ENCODE measurements around the gene EML6. TPM values are rescaled to one million over a fixed set of nuclear protein-coding genes. Genes with fewer than 3 reads are reported as not detected.

EML6 gene
- polyA plus RNA-seq, 1 donor (not counting 4 experiments of a cell fraction or from before 2014, with no cell fraction given), result 0.96 TPM

- Histone ChIP-seq H3K79me2 (ENCODE audit: control insufficient read depth, insufficient read depth, low read length) (no peaks in the 10 kb centered on the region), H3K9me3 (ENCODE audit: control insufficient read depth, low read depth, low read length) (no peaks in the 10 kb centered on the region), H4K20me1 (ENCODE audit: control insufficient read depth, extremely low read depth, insufficient read depth, low read length) (no peaks in the 10 kb centered on the region), H2AFZ (ENCODE audit: control insufficient read depth, low read length) (no peak overlapping the region), H3K4me2 (ENCODE audit: control insufficient read depth, extremely low read depth, insufficient read depth, low read depth, low read length) (no peak overlapping the region), H3K9me1 (ENCODE audit: control insufficient read depth, extremely low read depth, insufficient read depth, low read length) (no peaks in the 10 kb centered on the region), H3K4me1 (ENCODE audit: control insufficient read depth, extremely low read depth, insufficient read depth, low read length) (peaks cover 11% of the 10 kb centered on the region), H3K27ac (ENCODE audit: control insufficient read depth, insufficient read depth, low read length) (no peak overlapping the region), H3K9ac (ENCODE audit: control insufficient read depth, extremely low read depth, insufficient read depth, low read length) (no peak overlapping the region), H3K27me3 (ENCODE audit: control insufficient read depth, extremely low read depth, insufficient read depth, low read length) (no peaks in the 10 kb centered on the region), H3K36me3 (ENCODE audit: control insufficient read depth in 2 of 2, extremely low read depth in 1 of 2, insufficient read depth in 2 of 2, low read length in 2 of 2) (no peaks in the 10 kb centered on the region), H3K4me3 (ENCODE audit: control insufficient read depth in 2 of 3, extremely low read depth in 1 of 3, insufficient read depth in 2 of 3, low read depth in 1 of 3, low read length in 3 of 3) (no peak overlapping the region)
- dilution Hi-C loops (cut with MboI; ENCODE audit: extremely low pct_ligation_motif_present, low sequenced_read_pairs), result no loop called here
- DNase-seq (ENCODE audit: low read depth, low spot score) (no peak), FAIRE-seq (no peak)
- TF ChIP-seq, protein P1, sequence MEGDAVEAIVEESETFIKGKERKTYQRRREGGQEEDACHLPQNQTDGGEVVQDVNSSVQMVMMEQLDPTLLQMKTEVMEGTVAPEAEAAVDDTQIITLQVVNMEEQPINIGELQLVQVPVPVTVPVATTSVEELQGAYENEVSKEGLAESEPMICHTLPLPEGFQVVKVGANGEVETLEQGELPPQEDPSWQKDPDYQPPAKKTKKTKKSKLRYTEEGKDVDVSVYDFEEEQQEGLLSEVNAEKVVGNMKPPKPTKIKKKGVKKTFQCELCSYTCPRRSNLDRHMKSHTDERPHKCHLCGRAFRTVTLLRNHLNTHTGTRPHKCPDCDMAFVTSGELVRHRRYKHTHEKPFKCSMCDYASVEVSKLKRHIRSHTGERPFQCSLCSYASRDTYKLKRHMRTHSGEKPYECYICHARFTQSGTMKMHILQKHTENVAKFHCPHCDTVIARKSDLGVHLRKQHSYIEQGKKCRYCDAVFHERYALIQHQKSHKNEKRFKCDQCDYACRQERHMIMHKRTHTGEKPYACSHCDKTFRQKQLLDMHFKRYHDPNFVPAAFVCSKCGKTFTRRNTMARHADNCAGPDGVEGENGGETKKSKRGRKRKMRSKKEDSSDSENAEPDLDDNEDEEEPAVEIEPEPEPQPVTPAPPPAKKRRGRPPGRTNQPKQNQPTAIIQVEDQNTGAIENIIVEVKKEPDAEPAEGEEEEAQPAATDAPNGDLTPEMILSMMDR (optimal IDR thresholded peaks at IDR 0.05 in 1 of 3, IDR thresholded peaks at IDR 0.05 in 1 of 3, conservative IDR thresholded peaks at IDR 0.05 in 1 of 3; ENCODE audit: extremely low read depth in 1 of 3, insufficient read depth in 2 of 3, low read length in 3 of 3), result no peak
- TF ChIP-seq EZH2 (IDR thresholded peaks at IDR 0.05; ENCODE audit: low read length), result no peak
These were observed 203.8 kb downstream of the EML6 start for GRCh38 chr2:54927085-54927750.

DNA sequence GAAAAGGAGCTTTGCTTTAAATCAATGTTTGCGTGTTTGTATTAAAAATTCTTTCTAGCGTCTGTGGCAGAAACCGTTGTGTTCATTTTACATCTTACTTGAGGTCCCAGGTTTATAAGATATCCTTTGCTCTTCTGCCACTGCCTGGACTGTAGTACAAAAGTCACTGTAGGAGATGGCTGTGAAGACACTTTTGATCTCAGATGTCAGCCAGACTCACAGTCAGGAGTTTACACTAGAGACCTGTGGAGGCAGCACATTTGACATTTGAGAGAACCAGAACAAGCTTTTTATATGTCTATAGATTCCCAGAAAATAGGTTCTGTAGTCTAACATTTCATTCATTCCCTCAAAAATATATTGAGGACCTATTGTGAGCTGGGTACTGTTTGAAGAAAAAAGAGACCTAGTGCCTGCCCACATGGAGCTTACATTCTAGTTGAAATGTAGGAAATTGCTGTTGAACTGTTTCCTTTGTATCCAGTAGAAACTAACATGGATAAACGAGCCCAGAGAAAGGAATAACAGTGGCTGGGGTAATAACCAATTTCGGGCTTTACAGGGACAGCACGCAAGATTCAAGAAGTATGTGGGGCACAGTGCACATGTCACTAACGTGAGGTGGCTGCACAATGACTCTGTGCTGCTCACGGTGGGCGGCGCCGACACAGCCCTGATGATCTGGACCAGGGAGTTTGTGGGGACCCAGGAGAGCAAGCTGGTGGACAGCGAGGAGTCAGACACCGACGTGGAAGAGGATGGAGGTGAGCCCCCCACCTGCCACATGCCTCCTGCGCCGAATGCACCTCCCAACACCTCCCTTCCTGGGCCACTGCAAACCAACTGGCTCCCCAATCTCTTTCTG, 204.5 kb downstream of the EML6 start:
- Histone ChIP-seq H3K36me3 (ENCODE audit: control insufficient read depth in 2 of 2, extremely low read depth in 1 of 2, insufficient read depth in 2 of 2, low read length in 2 of 2) (no peaks in the 10 kb centered on the region), H3K9me3 (ENCODE audit: control insufficient read depth, low read depth, low read length) (no peaks in the 10 kb centered on the region), H3K9me1 (ENCODE audit: control insufficient read depth, extremely low read depth, insufficient read depth, low read length) (no peaks in the 10 kb centered on the region), H3K4me2 (ENCODE audit: control insufficient read depth, extremely low read depth, insufficient read depth, low read depth, low read length) (no peak overlapping the region), H3K9ac (ENCODE audit: control insufficient read depth, extremely low read depth, insufficient read depth, low read length) (no peak overlapping the region), H3K27me3 (ENCODE audit: control insufficient read depth, extremely low read depth, insufficient read depth, low read length) (no peaks in the 10 kb centered on the region), H3K79me2 (ENCODE audit: control insufficient read depth, insufficient read depth, low read length) (no peaks in the 10 kb centered on the region), H3K4me3 (ENCODE audit: control insufficient read depth in 2 of 3, extremely low read depth in 1 of 3, insufficient read depth in 2 of 3, low read depth in 1 of 3, low read length in 3 of 3) (no peak overlapping the region), H3K4me1 (ENCODE audit: control insufficient read depth, extremely low read depth, insufficient read depth, low read length) (peaks cover 11% of the 10 kb centered on the region), H4K20me1 (ENCODE audit: control insufficient read depth, extremely low read depth, insufficient read depth, low read length) (no peaks in the 10 kb centered on the region), H2AFZ (ENCODE audit: control insufficient read depth, low read length) (no peak overlapping the region), H3K27ac (ENCODE audit: control insufficient read depth, insufficient read depth, low read length) (no peak overlapping the region)
- TF ChIP-seq, protein P1 (optimal IDR thresholded peaks at IDR 0.05 in 1 of 3, IDR thresholded peaks at IDR 0.05 in 1 of 3, conservative IDR thresholded peaks at IDR 0.05 in 1 of 3; ENCODE audit: extremely low read depth in 1 of 3, insufficient read depth in 2 of 3, low read length in 3 of 3), result no peak
- no peak for TF ChIP-seq EZH2 (IDR thresholded peaks at IDR 0.05; ENCODE audit: low read length)
- dilution Hi-C loops (cut with MboI; ENCODE audit: extremely low pct_ligation_motif_present, low sequenced_read_pairs), result no loop called here
- no peak for DNase-seq (ENCODE audit: low read depth, low spot score)
- no peak for FAIRE-seq

Measured in keratinocyte (primary cell).